Fibroblast of skin of abdomen (primary cell): ENCODE measurements around the gene MECR.

Experiments used
- DNase-seq: peaks from one replicate; pipeline ENCODE4 v3.0.0-alpha.2; 2013

MECR gene

DNA sequence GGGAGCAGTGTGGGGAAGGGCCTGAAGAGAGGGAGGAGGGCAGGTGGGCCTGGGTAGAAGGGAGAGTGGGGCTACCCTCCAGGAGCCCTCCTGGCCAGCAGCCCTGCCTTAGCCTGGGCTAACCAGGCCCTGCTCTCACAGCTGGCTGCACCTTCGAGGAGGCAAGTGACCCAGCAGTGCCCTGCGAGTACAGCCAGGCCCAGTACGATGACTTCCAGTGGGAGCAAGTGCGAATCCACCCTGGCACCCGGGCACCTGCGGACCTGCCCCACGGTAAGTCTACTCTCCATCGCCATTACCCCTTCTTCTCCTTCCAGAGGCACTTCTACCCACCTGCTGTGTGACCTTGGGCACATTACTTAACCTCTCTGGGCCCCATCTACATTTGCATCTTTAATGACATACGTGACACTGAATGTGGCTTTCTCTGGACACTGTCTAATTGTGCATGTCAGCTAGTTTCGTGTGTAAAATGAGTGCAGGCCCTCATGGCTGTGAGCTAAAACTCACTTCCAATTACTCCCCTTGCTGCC is 24.5 kb upstream of the MECR start:
- DNase-seq: no peak

DNA sequence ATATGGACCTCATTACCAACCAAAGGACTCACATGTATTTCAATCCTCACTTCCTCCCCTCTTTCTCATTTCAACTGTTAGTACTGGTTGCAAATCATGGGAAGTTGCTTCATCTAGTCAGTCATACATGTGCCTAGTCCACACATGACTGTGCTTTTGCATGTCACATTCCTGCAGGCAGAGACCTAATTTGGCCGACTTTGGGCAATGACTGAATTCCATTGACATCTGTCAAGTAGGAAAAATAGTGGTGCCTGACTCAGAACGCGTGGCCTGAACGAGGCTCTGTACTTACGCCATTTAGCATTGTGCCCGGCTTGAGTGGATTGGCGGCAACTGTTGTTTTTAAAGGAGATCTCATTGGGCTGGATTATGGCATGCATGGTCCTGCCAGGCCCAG is 23.6 kb upstream of the MECR start:
- DNase-seq: peak; percentile 76

DNA sequence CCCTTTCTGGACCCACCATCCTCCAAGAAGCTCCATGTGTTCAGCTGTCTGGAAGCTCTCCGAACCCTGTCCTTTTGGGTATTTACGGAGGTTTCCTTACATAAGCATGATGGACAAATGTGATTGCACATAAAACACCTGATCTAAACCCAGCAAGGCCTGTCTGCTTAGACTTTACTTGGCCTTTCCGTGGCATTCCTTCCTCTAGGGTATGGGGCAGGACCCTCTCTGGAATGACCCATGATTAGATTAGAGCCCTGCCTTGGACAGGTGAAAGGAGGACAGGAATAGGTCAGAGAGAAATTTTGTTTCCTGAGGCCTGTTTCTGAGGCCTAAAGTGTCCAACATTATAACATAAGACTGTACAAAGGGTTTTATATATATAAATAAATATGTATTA is 22.4 kb upstream of the MECR start:
- no peak for DNase-seq

DNA sequence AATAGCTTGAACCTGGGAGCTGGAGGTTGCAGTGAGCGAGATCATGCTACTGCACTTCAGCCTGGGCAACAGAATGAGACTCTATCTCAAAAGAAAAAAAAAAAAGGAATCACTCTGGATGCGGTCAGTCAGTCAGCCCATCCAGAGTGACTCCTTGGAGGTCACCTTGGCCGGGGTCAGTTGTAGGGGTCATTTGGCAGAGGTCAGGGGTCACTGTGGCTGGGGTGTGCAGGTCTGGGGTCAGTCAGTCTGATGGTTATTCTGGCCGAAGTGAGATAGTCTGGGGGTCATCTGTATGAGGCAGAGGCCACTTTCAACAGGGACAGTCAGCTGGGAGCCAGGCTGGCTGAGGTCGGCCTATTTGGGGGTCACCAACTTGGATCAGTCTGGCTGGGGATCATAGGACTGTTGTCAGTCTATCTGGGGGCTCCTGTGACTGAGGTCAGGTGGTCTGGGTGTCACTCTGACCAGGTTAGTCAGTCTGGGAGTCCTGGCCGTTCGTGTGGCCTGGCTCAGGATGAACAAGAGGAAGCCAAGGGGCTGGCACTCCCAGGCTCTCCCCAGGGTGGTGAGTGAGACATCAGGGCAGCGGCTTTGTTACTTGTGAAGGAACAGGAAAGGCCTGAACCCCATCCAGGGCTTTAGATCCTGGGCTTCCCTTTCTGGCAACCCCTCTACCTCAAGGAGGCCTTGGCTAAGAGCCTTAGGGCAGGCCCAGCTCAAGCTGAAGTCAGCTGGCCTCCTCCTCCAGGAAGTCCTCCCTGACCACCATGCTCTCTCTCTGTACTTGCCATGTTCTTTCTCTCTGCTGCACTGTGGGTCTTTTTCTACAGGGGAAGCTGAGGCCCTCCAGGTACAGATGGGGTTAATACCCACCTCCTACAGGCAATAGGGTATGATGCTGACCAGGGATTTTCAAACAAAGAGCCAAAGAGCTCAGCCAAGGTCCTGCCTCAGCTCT is 20.7 kb upstream of the MECR start:
- DNase-seq: no peak

DNA sequence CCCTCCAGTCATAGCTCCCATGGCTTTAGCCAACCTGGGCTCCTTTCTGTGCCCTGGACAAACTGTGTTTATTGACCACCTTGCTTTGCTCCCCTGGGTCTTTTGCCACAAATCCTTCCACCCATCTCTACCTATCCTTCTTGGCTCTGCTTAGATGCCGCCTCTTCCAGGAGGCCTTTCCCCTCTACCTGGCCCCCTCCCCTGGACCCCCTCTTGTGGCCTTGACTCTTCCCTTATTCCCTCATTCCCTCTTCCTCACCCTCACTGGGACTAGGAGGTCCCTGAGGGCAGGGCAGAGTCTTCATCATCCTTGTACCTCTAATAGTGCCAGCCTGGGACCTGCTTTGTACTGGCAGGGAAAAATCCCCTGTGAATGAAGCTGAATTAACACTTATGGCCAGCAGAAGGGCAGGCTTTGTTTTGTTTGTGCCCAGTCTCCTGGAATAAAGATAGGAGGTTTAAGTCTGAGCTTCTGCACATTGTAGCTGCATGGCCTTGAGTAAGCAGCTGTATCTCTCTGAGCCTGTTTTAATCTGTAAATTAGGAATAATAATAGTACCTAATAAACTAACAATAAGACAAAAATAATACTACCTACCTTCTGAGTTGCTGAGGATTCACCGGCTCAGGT is 19.3 kb upstream of the MECR start:
- no peak for DNase-seq

DNA sequence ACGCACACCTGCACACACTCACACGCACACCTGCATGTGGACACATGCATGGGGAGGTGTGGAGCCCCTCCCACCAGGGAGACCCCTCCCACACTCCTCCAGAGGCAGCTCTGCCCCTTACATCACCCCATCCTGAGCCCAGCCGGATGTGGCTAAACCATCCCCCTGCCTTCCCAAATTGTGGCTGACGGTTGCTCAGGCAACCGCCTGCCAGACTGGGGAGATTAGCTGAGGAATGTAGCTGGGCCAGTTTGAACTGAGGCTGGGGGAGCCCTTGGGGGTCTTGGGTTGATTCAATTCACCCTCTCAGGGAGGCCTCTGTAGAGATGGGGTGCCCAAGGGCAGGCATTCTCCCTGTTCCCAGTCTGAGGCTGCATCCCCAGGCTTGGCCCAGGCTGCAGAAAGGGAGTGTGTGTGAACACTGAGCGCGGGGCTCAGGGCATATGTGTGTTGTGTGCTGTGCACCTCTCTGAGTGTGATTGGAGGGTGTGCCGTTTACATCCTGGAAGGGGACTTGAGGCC is 18.5 kb upstream of the MECR start:
- peak; percentile 77 for DNase-seq

DNA sequence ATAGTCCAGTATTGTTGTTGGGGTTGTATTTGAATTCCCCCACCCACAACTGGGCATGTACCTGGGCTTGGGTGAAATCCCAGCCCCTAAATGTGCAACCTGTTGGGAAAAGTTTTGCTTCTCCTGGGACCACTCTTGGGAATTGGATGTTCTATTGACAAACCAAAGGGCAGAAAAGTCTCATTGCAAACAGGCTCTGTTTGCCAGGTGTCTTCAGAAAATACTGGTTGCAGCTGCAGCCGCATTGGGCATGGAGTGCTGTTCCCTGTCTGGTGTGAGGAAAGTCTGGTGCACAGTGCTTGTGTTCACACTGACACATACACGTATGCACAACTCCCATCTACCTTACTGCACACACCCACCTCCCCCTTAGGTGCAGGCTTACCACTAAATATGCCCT is 17.7 kb upstream of the MECR start:
- no peak for DNase-seq

DNA sequence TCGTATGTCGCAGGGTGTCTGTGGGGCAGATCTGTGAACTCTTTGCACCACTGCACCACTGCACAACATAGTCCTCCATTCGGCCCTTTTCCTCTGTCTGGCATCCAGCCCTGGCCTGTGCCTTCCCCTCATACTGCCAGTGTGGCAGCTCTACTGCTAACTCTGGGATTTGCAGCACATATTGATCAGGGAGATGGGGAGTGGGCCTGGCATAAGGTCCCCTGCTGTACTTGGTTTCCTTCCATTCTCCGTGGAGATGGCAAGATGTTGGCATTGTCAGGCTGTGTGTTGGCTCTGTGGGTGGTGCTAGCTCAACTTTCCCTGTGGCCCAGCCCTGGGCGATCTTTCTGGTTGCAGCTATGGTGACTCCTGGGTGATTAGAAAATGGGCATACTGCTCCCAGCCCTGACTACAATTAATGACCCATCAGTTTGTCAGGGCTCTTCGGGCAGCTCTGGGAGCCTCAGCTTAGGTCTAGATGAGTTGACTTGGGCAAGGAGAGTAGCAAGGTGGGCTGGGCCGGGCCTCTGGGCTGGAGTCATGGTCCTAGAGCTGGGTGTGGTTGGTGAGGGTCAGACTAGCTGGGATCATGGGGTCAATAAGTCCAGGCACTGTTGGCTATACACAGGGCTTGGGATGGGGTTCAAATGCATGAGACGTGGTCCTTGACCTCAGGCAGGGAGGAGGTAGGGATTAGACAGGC is 17.0 kb upstream of the MECR start:
- no peak for DNase-seq

DNA sequence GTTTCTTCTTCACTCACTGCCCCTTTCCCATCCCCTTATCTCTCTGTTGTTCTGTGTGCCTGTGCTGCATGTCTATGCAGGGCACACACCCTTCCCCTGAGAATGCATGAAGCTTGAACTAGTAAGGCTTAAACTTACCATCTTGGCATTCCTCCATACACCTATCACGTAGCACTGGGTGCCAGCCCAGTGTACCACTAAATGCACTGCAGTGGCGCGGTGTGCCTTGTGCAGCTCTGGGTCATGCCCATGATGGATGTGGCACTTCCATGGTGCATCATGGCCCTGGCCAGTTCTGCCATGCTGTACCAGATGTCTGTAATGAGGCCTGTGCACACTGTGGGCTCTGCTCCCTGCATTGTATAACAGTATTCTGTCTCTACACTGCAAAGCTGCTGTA is 16.3 kb upstream of the MECR start:
- DNase-seq: no peak

DNA sequence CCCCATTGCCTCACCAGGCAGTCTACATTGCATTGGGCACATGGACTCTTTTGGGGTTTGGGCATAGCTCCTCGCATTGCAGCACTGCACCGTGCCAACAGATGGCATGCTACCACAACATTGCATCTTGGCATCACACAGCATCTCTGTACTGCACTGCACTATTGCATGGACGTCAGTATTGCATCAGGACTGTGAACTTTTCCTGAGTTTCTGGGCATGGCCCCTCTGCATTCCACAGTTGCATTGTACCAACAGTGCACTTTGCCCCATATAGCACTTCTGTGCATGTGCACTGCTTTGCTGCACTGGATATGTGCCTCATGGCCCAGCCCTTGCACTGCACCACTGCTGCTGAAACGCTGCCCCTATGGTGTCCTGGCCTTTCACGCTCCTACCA is 15.1 kb upstream of the MECR start:
- DNase-seq: peak; percentile 66

DNA sequence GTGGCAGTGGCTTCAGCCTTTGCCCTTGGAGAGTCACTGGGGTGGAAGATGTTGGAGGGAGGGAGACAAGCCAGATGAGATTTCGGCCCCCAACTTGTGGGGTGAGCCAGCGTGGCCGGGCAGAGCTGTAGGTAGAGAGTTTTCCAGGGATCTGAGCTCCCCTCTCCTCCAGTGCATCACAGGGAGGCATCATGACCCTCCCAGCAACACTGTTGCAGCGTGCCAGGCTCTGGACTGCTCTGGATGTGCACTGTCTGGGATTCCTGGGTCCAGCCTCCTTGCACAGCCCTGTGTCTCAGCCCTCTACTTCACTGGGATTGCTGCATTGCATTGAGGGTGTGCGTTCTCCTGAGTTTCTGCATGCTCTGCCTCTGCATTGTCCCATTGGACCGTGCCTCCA is 14.5 kb upstream of the MECR start:
- DNase-seq: no peak

DNA sequence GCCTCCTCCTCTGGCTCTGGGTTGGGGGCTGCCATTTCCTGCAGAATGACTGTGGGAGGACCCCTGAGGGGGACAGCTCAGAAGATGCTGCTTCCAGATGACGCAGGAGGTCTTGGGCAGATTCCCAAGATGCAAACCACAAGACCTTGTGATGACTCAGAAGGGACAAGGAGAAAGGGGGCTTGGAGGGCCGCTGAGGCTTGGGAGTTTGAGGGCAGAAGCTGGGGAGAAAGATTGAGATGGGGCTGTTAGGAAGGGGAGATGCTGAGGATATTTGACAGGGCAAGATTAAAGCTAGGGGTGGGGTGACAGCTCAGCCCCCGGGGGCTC is 13.1 kb upstream of the MECR start:
- DNase-seq: peak; percentile 91

DNA sequence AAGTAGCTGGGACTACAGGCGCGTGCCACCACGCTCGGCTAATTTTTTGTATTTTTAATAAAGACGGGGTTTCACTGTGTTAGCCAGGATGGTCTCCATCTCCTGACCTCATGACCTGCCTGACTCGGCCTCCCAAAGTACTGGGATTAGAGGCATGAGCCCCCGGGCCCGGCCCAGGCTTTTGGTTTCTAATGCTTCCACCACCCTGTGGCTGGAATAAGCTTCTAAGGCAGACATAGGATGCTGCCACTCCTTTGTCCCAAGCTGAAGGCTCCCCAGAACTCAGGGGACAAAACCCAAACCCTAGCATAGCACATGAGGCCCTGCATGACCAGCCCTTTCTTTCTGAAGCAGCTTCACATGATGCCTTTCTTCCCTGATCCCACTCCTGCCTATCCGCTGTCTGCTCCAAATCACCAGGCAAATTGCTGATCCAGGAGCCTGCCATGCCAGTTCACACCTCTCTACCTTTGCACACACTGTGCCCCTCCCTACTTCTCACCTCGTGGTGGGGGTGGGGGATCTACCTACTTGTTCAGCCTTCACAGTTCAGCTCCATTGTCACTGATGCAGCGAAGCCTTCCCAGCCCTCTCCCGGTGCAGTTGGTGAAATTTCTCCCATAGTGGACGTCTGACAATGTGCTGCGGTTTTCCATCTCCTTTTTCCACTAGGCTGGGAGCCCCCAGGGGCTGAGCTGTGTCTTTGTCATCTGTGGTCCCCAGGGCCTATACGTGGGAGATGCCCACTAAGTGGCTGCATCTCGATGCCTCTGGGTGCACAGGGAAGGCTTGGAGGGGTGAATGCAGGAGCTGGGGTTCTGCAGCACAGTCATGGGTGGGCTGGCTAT is 12.5 kb upstream of the MECR start:
- no peak for DNase-seq

DNA sequence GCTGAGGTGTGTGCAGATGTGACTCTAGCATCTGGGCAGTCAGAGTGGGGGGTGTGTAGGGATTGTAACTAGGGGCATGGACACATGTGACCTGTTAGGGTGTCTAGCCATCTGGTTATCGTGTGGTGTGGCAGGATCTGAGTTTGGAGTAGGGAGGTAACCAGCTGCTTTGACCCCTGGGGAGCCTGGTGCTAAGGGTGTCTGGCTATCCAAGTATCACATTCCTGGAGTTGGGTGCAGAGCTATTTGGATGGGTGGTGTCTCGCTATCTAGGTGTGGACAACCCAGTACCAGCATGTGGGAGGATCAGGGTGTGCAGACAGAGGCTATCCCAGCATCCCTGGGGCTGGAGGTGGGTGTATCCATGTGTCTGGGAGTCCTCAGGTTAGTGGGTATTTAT is 10.3 kb upstream of the MECR start:
- DNase-seq: no peak

DNA sequence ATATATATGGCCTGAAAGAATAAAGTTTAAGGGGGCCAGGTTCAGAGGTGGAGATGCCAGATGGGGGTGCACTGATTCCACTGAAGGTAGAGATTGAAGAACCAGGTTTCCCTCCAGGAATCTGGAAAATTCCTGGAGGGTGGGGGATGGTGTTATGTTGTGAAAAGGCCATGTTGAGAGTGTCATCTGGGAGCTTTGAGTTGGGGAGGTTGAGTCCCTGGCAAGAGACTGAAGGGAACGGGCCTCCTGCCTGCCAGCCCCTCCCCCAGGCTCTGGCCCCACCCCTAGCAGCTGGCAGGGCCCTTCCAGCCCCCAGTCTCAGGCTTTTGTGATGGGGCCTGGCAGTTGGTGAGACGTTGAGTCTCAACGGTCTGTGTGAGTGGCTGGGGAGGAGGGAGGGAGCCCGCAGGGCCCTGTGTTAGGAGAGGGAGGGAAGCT is 9.7 kb upstream of the MECR start:
- peak; percentile 48 for DNase-seq

DNA sequence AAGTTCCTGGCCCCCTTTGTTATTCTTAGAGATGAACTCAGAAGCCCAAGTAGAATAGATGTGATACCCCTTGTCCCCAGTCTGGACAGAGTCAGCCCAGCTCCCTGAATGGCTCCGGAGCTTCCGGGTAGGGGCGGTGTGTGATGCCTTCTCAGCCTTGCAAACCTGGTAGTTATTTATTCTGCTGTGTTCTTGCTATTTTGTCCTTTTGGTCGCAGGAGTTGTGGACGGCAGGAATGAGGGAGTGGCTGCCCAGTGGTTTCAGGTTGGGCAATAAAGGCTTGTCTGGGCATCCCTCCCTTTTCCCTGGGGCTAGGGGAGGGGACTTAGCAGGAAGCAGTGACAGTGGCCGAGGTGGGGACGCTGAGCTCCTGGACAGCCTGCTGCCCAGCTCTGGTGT is 8.4 kb upstream of the MECR start:
- no peak for DNase-seq

DNA sequence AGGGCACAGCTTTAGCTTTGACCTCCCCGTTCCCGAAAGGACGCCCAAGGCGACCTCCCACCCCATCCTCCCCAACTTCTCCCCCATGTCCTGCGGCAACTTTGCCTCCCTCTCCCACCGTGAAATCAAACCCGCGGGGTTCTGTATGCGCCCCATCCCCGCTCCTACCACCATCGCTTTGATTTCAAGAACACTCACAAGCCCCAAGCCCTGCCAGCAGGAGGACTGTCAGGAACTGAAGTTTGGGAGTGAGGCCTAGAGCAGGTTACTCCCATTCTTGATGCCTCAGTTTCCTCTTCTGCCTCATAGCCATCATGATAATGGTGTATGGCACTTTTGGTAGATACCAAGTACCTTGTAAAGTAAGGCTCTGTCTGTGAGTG is 7.9 kb upstream of the MECR start:
- DNase-seq: no peak

DNA sequence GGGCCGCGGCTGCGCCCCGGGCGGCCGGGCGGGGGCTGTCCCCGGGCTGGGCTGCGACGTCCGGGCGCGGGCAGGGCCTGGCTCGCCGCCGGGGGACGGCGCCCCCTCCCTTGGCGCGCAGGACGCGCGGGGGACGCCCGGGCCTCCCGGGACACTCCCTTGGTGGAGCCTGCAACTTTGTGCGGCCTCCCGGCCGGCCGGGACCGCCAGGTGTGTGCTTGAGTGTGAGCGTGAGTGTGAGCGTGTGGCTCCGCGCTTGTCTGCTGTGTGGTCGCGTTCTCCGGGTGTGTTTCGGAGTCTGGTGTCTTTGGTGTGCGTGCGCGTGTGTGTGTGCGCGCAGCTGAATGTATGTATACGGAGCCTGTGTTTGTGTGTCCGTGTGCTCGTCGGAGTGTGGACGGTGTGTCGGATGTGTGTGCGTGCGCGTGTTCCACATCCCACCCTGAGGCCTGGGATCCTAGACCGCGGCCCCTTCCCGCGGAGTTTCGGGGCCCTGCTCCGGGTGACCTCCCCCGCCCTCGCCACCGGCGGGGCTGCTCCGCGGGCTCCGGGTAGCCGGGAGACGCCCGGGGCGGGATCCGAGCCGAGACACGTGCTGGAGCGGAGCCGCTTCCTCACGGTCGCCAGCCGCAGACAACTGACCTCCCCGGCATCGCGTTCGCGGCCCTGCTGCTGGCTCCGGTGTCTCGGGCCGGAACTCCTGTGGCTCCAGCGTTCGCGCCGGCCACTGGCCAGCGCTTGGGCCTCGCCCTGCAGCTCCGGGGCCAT is 7.3 kb upstream of the MECR start:
- DNase-seq: no peak

DNA sequence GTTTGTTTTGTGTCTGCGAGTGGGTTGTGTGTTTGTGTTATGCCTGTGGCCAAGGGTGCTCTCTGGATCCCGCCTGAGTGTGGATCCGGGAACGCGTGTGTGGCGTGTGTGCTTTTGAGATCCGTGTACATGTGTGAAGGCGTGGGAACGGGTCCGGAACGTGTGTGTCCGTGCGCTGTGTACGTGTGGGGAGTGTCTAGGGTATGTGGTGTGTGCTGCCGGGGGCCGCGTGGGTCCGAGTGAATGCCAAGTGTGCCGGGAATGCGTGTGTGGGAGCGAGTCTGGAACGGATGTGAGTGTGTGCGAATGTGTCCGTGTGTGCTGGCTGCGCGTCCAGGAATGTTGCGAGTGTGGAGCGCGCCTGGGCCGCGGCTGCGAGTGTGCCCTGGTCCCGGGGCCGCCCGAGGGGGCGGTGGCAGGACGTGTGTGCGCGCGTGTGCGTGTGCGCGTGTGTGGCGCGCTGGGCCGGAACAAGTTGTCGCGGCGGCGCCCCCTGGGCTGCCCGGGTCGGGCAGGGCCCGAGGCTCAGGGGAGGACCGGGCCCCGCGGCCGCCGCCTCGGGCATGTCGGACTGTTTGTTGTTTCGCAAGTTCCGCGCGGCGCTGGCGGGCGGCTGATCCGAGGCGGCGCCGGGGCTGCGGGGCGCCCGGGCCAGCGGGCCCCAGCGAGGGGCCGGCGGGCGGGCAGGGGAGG is 6.5 kb upstream of the MECR start:
- peak; percentile 68 for DNase-seq

DNA sequence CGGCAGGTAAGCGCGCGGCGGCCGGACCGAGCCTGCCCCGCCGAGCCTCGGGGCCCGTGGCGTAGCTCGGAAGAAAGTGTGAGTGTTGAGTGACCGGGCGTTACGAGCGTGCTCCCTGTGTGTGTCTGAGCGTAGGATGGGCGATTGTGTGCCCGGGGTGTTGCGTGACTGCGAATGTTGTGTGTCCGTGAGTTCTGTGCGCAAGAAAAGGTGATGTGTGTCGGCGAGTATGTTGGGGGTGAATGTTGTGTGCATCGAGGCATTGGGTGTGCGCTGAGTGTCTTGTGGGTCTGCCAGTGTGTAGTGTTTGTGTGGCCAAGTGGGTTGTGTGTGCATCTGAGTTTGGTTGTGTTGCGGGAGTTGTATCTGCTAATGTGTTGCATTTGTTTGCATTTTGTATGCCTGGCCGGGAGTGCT is 6.0 kb upstream of the MECR start:
- no peak for DNase-seq
